ENCODE measurements around the gene XYLT1.

XYLT1 gene

DNA sequence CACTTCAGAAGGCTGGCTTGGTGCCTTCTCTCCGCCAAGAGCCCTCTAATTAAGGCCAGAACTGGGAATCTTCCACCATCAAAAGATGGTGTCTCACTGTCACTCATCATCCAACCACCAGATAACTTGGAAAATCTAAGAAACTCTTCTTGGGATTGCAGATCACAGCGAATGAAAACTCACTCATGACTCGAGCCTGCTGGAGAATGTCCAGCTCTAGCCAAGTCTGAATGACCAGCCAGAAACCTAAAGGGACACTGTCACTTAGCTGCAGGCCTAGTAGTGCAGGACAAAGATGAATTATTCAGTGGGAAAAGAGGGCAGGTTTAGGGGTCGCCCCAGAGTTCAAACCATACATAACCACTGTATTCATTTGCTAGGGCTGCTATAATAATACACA, 107.8 kb downstream of the XYLT1 start:
- H3K4me3 ChIP-seq (ENCODE audit: low read depth, low read length), result no peak overlapping the region
- TF ChIP-seq, protein P1, sequence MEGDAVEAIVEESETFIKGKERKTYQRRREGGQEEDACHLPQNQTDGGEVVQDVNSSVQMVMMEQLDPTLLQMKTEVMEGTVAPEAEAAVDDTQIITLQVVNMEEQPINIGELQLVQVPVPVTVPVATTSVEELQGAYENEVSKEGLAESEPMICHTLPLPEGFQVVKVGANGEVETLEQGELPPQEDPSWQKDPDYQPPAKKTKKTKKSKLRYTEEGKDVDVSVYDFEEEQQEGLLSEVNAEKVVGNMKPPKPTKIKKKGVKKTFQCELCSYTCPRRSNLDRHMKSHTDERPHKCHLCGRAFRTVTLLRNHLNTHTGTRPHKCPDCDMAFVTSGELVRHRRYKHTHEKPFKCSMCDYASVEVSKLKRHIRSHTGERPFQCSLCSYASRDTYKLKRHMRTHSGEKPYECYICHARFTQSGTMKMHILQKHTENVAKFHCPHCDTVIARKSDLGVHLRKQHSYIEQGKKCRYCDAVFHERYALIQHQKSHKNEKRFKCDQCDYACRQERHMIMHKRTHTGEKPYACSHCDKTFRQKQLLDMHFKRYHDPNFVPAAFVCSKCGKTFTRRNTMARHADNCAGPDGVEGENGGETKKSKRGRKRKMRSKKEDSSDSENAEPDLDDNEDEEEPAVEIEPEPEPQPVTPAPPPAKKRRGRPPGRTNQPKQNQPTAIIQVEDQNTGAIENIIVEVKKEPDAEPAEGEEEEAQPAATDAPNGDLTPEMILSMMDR (IDR thresholded peaks at IDR 0.05; ENCODE audit: low read depth, low read length, missing control alignments), result no peak

DNA sequence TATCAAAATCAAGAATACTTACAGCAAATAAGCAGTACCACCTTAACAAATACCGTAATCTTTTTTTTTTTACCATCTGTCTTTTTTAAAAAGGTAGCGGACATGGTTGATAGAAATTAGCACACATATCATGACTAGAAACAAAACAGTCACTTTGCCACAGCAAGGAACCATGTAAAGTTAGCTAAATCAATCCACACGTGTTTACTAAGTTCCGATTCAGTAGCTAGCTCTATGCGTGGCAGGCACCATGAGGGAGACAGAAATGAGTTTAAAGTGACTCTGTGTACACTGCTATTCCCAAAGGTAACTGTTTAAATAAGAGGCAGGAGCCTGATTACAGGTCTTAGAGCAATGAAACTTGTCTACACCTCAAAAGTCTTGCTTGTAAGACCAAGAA, 108.6 kb downstream of the XYLT1 start:
- TF ChIP-seq, protein P1 (IDR thresholded peaks at IDR 0.05; ENCODE audit: low read depth, low read length, missing control alignments), result no peak
- no peak for DNase-seq (ENCODE audit: low read depth)
- no peak overlapping the region for H3K4me3 ChIP-seq (ENCODE audit: low read depth, low read length)

More for the DNA sequence above, 107.8 kb downstream of the XYLT1 start:
- DNase-seq (ENCODE audit: low read depth), result no peak

GRCh38 chr16:17360693-17361122, 110.1 kb downstream of the XYLT1 start:
- no peak for DNase-seq (ENCODE audit: low read depth)
- TF ChIP-seq, protein P1 (IDR thresholded peaks at IDR 0.05; ENCODE audit: low read depth, low read length, missing control alignments), result no peak
- H3K4me3 ChIP-seq (ENCODE audit: low read depth, low read length), result no peak overlapping the region

DNA sequence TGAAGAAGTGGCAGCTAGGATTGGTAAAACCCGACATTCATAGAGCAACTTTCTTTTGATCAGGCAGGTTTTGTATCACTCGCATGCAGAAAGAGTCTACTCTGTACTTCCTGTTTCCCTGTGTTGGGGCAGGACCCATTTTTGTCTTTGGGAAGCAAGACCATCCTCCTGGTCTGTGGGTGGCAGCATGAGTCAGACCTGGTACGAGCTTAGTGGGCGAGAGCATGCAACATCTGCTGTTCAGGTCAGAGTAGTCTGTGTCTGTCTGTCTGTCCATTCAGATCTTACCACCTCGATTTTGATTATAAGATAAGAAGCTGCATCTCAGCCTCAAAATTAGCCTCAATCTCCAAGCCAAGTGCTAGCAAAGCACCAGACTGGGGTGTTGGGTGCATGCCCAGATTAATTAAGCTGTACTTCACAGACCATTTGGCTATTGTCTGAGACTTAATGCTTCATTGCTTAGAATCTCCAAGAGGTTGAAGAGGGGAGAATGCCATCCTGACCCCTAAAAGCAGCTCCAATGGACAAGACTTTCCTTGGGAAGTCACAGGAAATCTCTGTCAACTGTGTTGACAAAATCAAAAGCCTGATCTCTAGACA, 110.9 kb downstream of the XYLT1 start:
- peak; percentile 55 for DNase-seq (ENCODE audit: low read depth)
- TF ChIP-seq, protein P1 (IDR thresholded peaks at IDR 0.05; ENCODE audit: low read depth, low read length, missing control alignments), result no peak
- H3K4me3 ChIP-seq (ENCODE audit: low read depth, low read length), result no peak overlapping the region

DNA sequence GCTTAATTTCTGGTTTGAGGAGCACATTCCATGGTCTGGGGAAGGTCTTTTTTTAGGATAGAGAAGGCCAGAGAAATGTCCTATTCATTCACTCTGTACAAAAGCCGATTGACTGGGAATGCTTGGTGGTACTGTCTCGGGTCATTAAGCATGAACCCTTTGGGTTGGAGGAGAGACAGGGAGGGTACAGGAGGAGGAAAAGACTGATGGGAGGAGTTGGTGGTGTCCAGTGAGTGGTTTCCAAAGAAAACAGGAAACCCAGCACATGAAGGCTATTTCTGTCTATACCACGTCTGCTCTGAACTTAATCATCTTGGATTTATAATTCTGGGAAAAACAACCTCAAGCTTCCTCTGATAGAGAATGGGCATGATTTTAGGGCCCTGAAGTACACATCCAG, 111.9 kb downstream of the XYLT1 start:
- DNase-seq (ENCODE audit: low read depth), result no peak
- no peak overlapping the region for H3K4me3 ChIP-seq (ENCODE audit: low read depth, low read length)
- TF ChIP-seq, protein P1 (IDR thresholded peaks at IDR 0.05; ENCODE audit: low read depth, low read length, missing control alignments), result no peak

DNA sequence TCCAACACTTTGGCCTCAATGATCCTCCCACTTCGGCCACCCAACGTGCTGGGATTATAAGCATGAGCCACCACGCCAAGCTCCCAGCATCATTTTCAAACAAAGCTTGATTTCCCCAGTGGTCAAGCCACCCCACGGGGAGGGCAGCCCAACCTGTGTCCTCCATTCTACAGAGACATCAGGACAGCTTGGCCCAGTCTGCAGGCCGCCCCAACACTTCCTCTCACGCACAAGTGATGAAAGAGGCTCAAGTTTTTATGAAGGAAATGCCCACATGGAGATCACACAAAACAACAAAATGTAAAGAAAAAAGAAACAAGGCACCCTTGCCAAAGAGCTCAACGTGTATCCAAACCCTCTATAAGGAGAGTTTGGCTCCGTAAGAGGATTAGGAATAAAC, 112.4 kb downstream of the XYLT1 start:
- no peak for DNase-seq (ENCODE audit: low read depth)
- H3K4me3 ChIP-seq (ENCODE audit: low read depth, low read length), result no peak overlapping the region
- TF ChIP-seq, protein P1 (IDR thresholded peaks at IDR 0.05; ENCODE audit: low read depth, low read length, missing control alignments), result no peak
